Measurements from ENCODE around the gene VGLL2.
"Not testable (repeated sequence)": the region's sequence is repeated elsewhere in the genome, so short reads cannot be mapped to it uniquely, and the experiment has no call there.

Gene VGLL2

DNA sequence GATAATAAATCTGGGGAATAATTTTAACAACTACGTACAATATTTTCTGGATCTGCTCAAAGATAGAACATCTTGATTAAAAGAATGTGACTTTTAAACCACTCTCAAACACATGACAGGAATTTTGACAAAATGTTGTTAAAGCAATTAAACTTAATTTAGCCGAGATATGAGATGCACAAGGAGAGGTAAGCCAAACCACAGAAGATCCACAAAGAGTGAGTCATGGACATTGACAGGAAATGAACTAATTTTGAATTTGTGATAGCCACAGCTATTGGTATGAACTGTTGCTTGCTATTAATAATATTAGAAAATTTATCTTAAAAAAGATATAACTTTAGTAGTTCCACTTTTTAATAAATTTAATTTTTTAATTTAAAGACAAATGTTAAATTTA, 27.8 kb upstream of the VGLL2 start:
- TF ChIP-seq POLR2AphosphoS5 (IDR thresholded peaks at IDR 0.05; ENCODE audit: low read depth, low read length) (no peak), SPI1 (IDR thresholded peaks at IDR 0.05; ENCODE audit: low read depth, low read length) (no peak), PAX5 (IDR thresholded peaks at IDR 0.05; ENCODE audit: insufficient read depth, low read length, severe bottlenecking) (no peak), POU2F2 (IDR thresholded peaks at IDR 0.05; ENCODE audit: low read depth, low read length) (no peak)
- FAIRE-seq (no peak), DNase-seq (ENCODE audit: insufficient read length, low spot score) (no peak)

DNA sequence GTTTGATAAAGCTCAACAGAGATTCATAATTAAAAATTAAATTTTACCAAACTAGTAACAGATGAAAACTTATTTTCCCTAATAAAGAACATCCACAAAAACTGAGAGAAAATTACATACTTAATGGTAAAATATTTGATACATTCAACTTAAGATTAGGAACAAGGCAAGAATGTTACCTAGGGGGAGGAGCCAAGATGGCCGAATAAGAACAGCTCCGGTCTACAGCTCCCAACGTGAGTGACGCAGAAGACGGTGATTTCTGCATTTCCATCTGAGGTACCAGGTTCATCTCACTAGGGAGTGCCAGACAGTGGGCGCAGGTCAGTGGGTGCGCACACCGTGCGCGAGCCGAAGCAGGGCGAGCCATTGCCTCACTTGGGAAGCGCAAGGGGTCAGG, 20.8 kb upstream of the VGLL2 start:
- not testable (repeated sequence) for DNase-seq (ENCODE audit: insufficient read length, low spot score); FAIRE-seq

GRCh38 chr6:117244979-117245378, 20.4 kb upstream of the VGLL2 start:
- FAIRE-seq; DNase-seq (ENCODE audit: insufficient read length, low spot score): not testable (repeated sequence)

- FAIRE-seq (no peak), DNase-seq (ENCODE audit: insufficient read length, low spot score) (no peak)
- TF ChIP-seq POLR2A (IDR thresholded peaks at IDR 0.05; ENCODE audit: low read depth, low read length) (no peak), POLR2AphosphoS5 (IDR thresholded peaks at IDR 0.05; ENCODE audit: low read depth, low read length) (no peak), SPI1 (IDR thresholded peaks at IDR 0.05; ENCODE audit: low read depth, low read length) (no peak), TAF1 (IDR thresholded peaks at IDR 0.05; ENCODE audit: low read depth, low read length) (no peak), PAX5 (IDR thresholded peaks at IDR 0.05; ENCODE audit: insufficient read depth, low read length, severe bottlenecking) (no peak), POU2F2 (IDR thresholded peaks at IDR 0.05; ENCODE audit: low read depth, low read length) (no peak)
Observed at GRCh38 chr6:117253785-117254184, 11.6 kb upstream of the VGLL2 start.

DNA sequence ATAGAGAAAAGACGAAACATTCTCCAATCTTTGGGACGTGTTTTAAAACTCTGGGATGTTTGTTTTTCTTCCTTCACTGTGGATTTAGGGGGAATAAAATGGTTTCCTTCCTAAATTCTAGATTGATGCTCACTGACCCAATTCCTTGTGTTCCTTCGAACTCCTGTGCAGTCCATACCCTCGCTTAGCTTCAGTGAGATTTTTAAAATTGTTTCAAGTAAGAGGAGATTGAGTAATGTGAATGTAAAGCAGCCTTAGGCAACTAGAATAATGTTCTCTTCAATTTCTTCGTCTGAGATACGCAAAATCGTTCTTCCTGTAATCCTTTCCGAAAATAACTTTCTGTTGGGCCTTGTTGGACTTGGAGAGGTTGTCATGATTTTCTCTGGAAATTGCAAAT, 2.6 kb upstream of the VGLL2 start:
- no peak for FAIRE-seq
- DNase-seq (ENCODE audit: insufficient read length, low spot score): no peak
- TF ChIP-seq TAF1 (IDR thresholded peaks at IDR 0.05; ENCODE audit: low read depth, low read length) (no peak), PAX5 (IDR thresholded peaks at IDR 0.05; ENCODE audit: insufficient read depth, low read length, severe bottlenecking) (no peak), POLR2A (IDR thresholded peaks at IDR 0.05; ENCODE audit: low read depth, low read length) (no peak), SPI1 (IDR thresholded peaks at IDR 0.05; ENCODE audit: low read depth, low read length) (no peak), POU2F2 (IDR thresholded peaks at IDR 0.05; ENCODE audit: low read depth, low read length) (no peak), POLR2AphosphoS5 (IDR thresholded peaks at IDR 0.05; ENCODE audit: low read depth, low read length) (no peak)

GRCh38 chr6:117263353-117263927, 1.9 kb upstream of the VGLL2 start:
- no peak for FAIRE-seq
- TF ChIP-seq SPI1 (IDR thresholded peaks at IDR 0.05; ENCODE audit: low read depth, low read length): no peak
- TF ChIP-seq PAX5 (IDR thresholded peaks at IDR 0.05; ENCODE audit: insufficient read depth, low read length, severe bottlenecking): no peak
- TF ChIP-seq POLR2AphosphoS5 (IDR thresholded peaks at IDR 0.05; ENCODE audit: low read depth, low read length): no peak
- no peak for TF ChIP-seq POU2F2 (IDR thresholded peaks at IDR 0.05; ENCODE audit: low read depth, low read length)
- TF ChIP-seq TAF1 (IDR thresholded peaks at IDR 0.05; ENCODE audit: low read depth, low read length): no peak
- TF ChIP-seq POLR2A (IDR thresholded peaks at IDR 0.05; ENCODE audit: low read depth, low read length): no peak
- DNase-seq (ENCODE audit: insufficient read length, low spot score): no peak

DNA sequence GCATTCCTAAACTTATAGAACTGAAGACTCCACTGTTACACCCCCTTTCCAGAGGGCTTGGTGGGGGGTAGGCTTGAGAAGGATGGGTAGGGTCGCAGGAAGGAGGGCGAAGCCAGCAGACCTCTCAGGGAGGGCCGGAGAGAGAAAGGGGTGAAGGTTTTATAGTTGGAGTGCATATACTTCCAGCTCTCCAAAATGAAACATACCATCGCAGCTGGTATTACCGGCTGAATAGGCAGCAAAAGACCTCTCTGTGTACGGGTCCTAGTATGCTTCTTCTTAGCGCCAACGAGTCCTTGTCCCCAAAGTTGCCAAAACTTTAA, 1.0 kb upstream of the VGLL2 start:
- no peak for TF ChIP-seq PAX5 (IDR thresholded peaks at IDR 0.05; ENCODE audit: insufficient read depth, low read length, severe bottlenecking)
- TF ChIP-seq TAF1 (IDR thresholded peaks at IDR 0.05; ENCODE audit: low read depth, low read length): no peak
- no peak for TF ChIP-seq POLR2AphosphoS5 (IDR thresholded peaks at IDR 0.05; ENCODE audit: low read depth, low read length)
- TF ChIP-seq POU2F2 (IDR thresholded peaks at IDR 0.05; ENCODE audit: low read depth, low read length): no peak
- no peak for TF ChIP-seq POLR2A (IDR thresholded peaks at IDR 0.05; ENCODE audit: low read depth, low read length)
- TF ChIP-seq SPI1 (IDR thresholded peaks at IDR 0.05; ENCODE audit: low read depth, low read length): no peak
- FAIRE-seq (no peak), DNase-seq (ENCODE audit: insufficient read length, low spot score) (no peak)

DNA sequence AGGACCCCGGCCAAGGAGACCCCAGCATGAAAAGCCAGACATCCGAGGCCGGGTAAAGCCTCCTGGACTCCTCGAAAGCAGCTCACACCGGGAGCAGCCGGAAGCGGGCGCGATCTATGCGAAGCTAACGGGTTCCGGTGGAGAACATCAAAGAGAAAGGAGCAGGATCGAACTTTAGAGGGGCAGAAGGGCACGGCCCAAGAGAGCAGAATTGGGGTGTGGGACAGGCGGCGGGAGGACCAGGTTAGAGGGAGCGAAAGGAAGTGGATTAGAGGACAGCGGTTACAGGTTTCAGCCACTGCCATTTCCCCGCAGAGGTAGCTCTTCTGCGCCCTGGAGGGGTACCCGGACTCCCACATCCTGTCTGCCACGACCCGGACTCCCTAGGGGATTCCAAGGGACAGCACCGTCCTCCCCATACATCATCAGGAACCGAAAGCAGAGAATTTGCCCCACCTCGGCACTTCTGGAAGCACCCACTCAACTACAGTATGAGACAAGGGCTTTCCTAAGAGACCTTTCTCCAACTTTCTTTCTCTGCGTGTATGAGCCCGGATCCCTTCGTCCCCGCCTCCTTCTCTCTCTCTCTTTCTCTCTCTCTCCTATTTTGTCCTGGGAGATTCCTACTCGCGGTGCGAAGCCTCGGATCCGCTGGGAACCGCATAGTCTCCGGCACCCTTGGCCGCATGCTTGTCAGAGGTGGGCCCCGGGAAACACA, 507 bp upstream of the VGLL2 start:
- DNase-seq (ENCODE audit: insufficient read length, low spot score): no peak
- FAIRE-seq: no peak
- no peak for TF ChIP-seq POU2F2 (IDR thresholded peaks at IDR 0.05; ENCODE audit: low read depth, low read length)
- TF ChIP-seq TAF1 (IDR thresholded peaks at IDR 0.05; ENCODE audit: low read depth, low read length): no peak
- TF ChIP-seq POLR2AphosphoS5 (IDR thresholded peaks at IDR 0.05; ENCODE audit: low read depth, low read length): no peak
- TF ChIP-seq SPI1 (IDR thresholded peaks at IDR 0.05; ENCODE audit: low read depth, low read length): no peak
- TF ChIP-seq POLR2A (IDR thresholded peaks at IDR 0.05; ENCODE audit: low read depth, low read length): no peak
- no peak for TF ChIP-seq PAX5 (IDR thresholded peaks at IDR 0.05; ENCODE audit: insufficient read depth, low read length, severe bottlenecking)

DNA sequence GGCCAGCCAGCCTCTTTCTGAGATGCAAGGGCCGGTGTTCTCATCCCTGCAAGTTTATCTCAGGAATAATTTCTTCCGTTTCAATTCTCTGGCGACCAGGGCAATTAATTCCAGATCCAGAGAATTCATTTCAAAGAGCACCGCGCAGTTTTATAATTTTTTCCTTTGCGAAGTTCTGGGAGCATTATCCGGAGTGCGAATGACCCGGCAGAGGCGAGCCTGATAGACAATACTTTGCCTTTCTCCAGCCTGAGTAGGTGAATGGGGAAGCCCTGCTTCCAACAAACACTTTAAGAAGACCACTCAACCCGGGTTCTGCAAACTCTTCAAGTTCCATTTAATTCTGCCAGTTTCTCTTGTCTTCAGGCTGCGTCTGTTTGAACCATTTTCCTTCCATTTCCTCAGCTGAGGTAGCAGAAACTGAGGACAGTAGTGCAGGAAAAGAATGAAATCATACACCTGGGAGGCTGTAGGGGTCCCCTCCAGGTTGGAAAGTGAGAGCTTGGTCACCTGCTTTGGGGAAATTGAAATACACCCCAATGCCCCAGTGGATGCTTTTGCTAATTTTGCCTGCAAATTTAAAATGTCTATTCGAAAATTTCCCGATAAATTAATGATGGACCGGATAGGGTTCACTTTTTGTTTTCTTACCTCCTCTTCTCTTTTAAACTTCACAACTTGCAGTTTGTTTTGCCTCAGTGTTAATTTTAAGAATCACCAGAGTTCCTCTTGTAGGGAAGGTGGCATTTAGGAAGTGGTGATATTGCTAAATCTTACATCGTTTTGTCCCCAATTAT, 1.1 kb downstream of the VGLL2 start:
- DNase-seq (ENCODE audit: insufficient read length, low spot score): no peak
- TF ChIP-seq POU2F2 (IDR thresholded peaks at IDR 0.05; ENCODE audit: low read depth, low read length) (no peak), PAX5 (IDR thresholded peaks at IDR 0.05; ENCODE audit: insufficient read depth, low read length, severe bottlenecking) (no peak), POLR2AphosphoS5 (IDR thresholded peaks at IDR 0.05; ENCODE audit: low read depth, low read length) (no peak)
- FAIRE-seq: no peak

DNA sequence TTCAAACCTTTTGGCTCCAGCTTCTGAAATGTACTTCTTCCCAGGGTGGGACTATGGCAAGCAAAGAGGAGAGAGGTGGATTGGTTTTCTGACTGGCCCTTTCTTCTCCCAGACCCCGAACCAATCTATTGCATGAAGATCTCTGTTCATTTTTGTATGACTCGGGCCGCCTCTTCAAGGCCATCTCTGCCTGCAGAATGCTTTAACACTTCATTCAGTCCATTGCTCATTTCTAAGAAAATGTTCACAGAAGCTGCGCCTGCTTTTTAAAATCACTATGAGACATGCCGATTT, 1.6 kb downstream of the VGLL2 start:
- TF ChIP-seq POLR2A (IDR thresholded peaks at IDR 0.05; ENCODE audit: low read depth, low read length) (no peak), SPI1 (IDR thresholded peaks at IDR 0.05; ENCODE audit: low read depth, low read length) (no peak), TAF1 (IDR thresholded peaks at IDR 0.05; ENCODE audit: low read depth, low read length) (no peak), POLR2AphosphoS5 (IDR thresholded peaks at IDR 0.05; ENCODE audit: low read depth, low read length) (no peak), PAX5 (IDR thresholded peaks at IDR 0.05; ENCODE audit: insufficient read depth, low read length, severe bottlenecking) (no peak), POU2F2 (IDR thresholded peaks at IDR 0.05; ENCODE audit: low read depth, low read length) (no peak)
- FAIRE-seq: no peak
- DNase-seq (ENCODE audit: insufficient read length, low spot score): no peak
